ENCODE results near the gene OR10A6.

OR10A6 gene

GRCh38 chr11:7909585-7910285 lies 21.3 kb downstream of the OR10A6 start:
- no peak for DNase-seq (ENCODE audit: low spot score)

- DNase-seq (ENCODE audit: low spot score) = no peak
These were observed 23.9 kb downstream of the OR10A6 start for GRCh38 chr11:7907121-7907520.

GRCh38 chr11:7906481-7906880 lies 24.6 kb downstream of the OR10A6 start:
- no peak for DNase-seq (ENCODE audit: low spot score)

GRCh38 chr11:7905961-7906429 lies 25.1 kb downstream of the OR10A6 start:
- no peak for DNase-seq (ENCODE audit: low spot score)

GRCh38 chr11:7905549-7905948 lies 25.5 kb downstream of the OR10A6 start:
- no peak for DNase-seq (ENCODE audit: low spot score)

- no peak for DNase-seq (ENCODE audit: low spot score)
These were observed 26.2 kb downstream of the OR10A6 start for GRCh38 chr11:7904917-7905316.

GRCh38 chr11:7903940-7904339 lies 27.1 kb downstream of the OR10A6 start:
- DNase-seq (ENCODE audit: low spot score) = no peak

- DNase-seq (ENCODE audit: low spot score) = no peak
These were observed 29.7 kb downstream of the OR10A6 start for GRCh38 chr11:7901319-7901854.

GRCh38 chr11:7900686-7901085 lies 30.4 kb downstream of the OR10A6 start:
- DNase-seq (ENCODE audit: low spot score) = no peak

- no peak for DNase-seq (ENCODE audit: low spot score)
These were observed 31.6 kb downstream of the OR10A6 start for GRCh38 chr11:7899418-7899817.

- no peak for DNase-seq (ENCODE audit: low spot score)
These were observed 32.3 kb downstream of the OR10A6 start for GRCh38 chr11:7898666-7899283.

- no peak for DNase-seq (ENCODE audit: low spot score)
These were observed 34.9 kb downstream of the OR10A6 start for GRCh38 chr11:7896009-7896785.

GRCh38 chr11:7894251-7894650 lies 36.8 kb downstream of the OR10A6 start:
- DNase-seq (ENCODE audit: low spot score) = no peak

- no peak for DNase-seq (ENCODE audit: low spot score)
These were observed 37.3 kb downstream of the OR10A6 start for GRCh38 chr11:7893796-7894195.

- peak; percentile 47 for DNase-seq (ENCODE audit: low spot score)
These were observed 38.2 kb downstream of the OR10A6 start for GRCh38 chr11:7892840-7893254.

- peak; percentile 52 for DNase-seq (ENCODE audit: low spot score)
These were observed 38.9 kb downstream of the OR10A6 start for GRCh38 chr11:7892059-7892699.

GRCh38 chr11:7890417-7891172 lies 40.5 kb downstream of the OR10A6 start:
- DNase-seq (ENCODE audit: low spot score) = peak; percentile 10

- DNase-seq (ENCODE audit: low spot score) = no peak
These were observed 41.1 kb downstream of the OR10A6 start for GRCh38 chr11:7889985-7890384.

- no peak for DNase-seq (ENCODE audit: low spot score)
These were observed 48.2 kb downstream of the OR10A6 start for GRCh38 chr11:7882860-7883259.
